C4-2B (cell line): Measurements from ENCODE around the gene ANAPC5.

ENCODE experiments used
- ZFX ChIP-seq: fragments of 450-650 bp; IDR thresholded peaks from 2 replicates; pipeline ENCODE4 v1.6.1; 2017
- TF ChIP-seq, protein P1 (sequence below): fragments of 450-650 bp; conservative IDR thresholded peaks from 2 replicates; pipeline ENCODE4 v1.5.1; 2017; ENCODE audit warnings: mild to moderate bottlenecking

DNA sequence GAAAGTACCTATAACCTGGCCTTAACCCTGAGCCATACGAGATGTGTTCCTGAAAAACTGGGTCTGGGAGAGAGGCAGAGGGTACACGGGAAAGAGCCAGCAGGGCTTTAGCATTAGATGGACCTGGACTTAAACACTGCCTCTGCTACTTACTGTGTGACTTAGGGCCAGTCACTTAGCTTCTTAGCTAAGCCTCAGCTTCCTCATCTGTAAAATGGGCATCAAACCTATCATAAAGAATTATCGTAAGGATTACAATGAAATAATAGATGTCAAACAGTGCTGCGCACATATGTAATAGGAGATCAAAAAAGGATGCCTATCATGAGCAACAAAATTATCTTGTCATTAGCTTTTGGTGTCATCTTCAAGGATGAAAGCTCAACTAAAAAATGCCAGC, 23.6 kb downstream of the ANAPC5 start:
- TF ChIP-seq, protein P1, sequence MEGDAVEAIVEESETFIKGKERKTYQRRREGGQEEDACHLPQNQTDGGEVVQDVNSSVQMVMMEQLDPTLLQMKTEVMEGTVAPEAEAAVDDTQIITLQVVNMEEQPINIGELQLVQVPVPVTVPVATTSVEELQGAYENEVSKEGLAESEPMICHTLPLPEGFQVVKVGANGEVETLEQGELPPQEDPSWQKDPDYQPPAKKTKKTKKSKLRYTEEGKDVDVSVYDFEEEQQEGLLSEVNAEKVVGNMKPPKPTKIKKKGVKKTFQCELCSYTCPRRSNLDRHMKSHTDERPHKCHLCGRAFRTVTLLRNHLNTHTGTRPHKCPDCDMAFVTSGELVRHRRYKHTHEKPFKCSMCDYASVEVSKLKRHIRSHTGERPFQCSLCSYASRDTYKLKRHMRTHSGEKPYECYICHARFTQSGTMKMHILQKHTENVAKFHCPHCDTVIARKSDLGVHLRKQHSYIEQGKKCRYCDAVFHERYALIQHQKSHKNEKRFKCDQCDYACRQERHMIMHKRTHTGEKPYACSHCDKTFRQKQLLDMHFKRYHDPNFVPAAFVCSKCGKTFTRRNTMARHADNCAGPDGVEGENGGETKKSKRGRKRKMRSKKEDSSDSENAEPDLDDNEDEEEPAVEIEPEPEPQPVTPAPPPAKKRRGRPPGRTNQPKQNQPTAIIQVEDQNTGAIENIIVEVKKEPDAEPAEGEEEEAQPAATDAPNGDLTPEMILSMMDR = no peak
- no peak for TF ChIP-seq ZFX
